ENCODE data around the gene NMRAL1. TPM values are rescaled to one million over a fixed set of nuclear protein-coding genes. Genes with fewer than 3 reads are reported as not detected.

NMRAL1 gene
- total RNA-seq, 1 donor from 2014 or later = 26.0 TPM

- no peak for DNase-seq (ENCODE audit: missing footprints)
- intact Hi-C loops (cut with DNase I) = loop anchor here (5.0 kb wide), 1 partner anchor 40 kb away; the partner anchor contains the start of gene VASN
- ATAC-seq = no peak
Observed at GRCh38 chr16:4412159-4412558, 62.3 kb downstream of the NMRAL1 start.

Other genes starting within 250 kb of the NMRAL1 start
- 419 TPM for gene SRL, start 232.5 kb downstream of the NMRAL1 start, total RNA-seq
- 4.4 TPM for gene TFAP4, start 201.6 kb downstream of the NMRAL1 start, total RNA-seq
- gene GLIS2, start 158.6 kb downstream of the NMRAL1 start, total RNA-seq = 16.0 TPM
- 73.4 TPM for gene PAM16, start 123.3 kb downstream of the NMRAL1 start, total RNA-seq
- 6.4 TPM for gene VASN, start 102.8 kb downstream of the NMRAL1 start, total RNA-seq
- gene CORO7, start 58.0 kb downstream of the NMRAL1 start, total RNA-seq = 11.6 TPM
- 71.4 TPM for gene DNAJA3, start 48.8 kb downstream of the NMRAL1 start, total RNA-seq
- 126 TPM for gene HMOX2, start 1.8 kb upstream of the NMRAL1 start, total RNA-seq
- gene CDIP1, start 64.1 kb upstream of the NMRAL1 start, total RNA-seq = 46.3 TPM
- 0.05 TPM for gene C16orf96, start 81.7 kb upstream of the NMRAL1 start, total RNA-seq
- gene UBALD1, start 140.3 kb upstream of the NMRAL1 start, total RNA-seq = 26.2 TPM
- gene MGRN1, start 150.2 kb upstream of the NMRAL1 start, total RNA-seq = 32.2 TPM
- 52.3 TPM for gene NUDT16L1, start 218.9 kb upstream of the NMRAL1 start, total RNA-seq

Data from Right ventricle myocardium inferior (tissue), 1 donor.